NOMO-1 (cell line): ENCODE data around the gene RPTOR.
"Not testable (repeated sequence)": the region's sequence is repeated elsewhere in the genome, so short reads cannot be mapped to it uniquely, and the experiment has no call there.

Experiments
- DNase-seq, 2 experiments: peaks; one replicate each; lab custom pipeline; 2025; ENCODE audit not compliant: unreplicated experiment in 2 of 2; lab: John Stamatoyannopoulos, UW

The RPTOR gene

DNA sequence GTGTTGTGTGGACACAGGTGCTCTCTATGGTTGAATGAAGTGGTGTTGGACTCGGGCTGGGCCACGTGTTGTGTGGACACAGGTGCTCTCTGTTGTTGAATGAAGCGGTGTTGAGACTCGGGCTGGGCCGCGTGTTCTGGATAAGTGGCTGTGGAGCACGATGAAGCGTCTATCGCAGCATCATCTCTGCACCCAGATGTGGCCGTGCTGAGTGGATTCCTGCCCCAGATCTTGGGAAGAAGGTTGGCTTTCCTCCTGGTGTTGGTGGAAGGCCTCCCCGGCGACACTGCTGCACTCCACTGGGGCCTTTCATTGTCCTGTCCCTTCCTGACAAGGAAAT, 69.1 kb downstream of the RPTOR start:
- no peak for DNase-seq

DNA sequence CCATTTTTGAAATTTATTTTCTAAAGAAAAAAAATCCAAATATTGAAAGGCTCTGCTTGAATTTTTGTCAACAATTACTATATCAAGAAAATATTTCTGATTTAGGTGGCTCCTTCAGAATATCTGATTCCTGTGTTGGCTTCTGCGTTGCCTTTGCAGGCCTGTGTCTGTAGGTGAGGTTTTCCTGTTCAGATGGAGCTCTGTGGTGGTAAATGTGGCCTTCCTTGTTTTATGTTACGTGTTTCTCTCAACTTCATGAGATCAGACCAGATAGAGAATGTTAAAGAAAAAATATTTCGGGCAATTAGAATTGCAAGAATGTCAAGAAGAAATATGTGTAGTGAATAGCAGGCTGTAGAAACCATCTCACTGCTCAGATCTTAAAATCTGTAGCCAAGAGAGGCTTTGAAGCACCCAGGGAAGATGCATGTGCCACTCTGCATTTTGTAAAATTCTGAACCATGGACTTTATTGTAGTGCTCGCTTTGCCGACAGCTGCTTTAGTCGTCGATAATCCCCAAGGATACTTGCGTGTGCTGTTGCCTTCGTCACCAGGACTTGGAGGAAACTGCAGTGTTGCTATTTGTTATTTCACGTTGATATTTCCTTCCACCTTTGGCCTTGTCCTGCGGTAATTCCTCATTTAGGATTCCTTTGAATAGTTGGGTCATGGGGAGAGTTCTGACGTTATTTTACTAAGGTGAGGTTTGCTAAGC, 69.9 kb downstream of the RPTOR start:
- no peak for DNase-seq

GRCh38 chr17:80615376-80615775, 70.7 kb downstream of the RPTOR start:
- no peak for DNase-seq

GRCh38 chr17:80616705-80617104, 72.1 kb downstream of the RPTOR start:
- DNase-seq = no peak

GRCh38 chr17:80618304-80618703, 73.7 kb downstream of the RPTOR start:
- no peak for DNase-seq

DNA sequence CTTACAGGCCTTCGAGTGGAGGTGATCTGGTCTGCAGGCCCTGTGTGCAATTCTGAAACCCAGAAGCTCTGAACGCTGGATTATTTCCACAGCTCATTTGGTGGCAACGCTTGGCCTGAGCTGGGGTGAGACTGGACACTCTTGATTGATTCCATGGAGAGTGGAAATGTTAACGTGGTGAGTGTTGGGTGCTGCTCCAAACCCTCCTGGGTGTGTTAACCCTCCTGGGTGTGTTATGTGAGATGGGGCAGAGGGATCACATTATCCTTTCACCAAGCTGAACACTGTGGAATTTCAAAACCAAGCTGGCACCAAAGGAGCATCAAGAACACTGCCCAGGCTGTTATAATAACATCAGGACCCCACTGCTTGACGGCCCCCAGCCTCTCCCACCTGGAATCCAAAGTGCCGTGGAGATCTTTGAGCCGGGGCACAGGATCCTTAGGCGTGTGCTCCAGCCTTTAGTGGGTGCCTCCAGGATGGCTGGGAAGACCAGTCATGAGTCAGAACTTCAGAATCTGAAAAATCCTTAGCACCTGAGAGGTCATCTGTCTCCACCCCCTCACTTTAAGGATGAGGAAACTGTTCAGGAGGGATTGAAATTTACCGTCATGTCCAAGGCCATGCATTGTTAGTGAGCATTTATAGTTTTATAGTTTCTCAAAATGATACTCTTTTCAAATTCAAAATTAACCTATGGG, 75.0 kb downstream of the RPTOR start:
- DNase-seq = no peak

- no peak for DNase-seq
These were observed 76.8 kb downstream of the RPTOR start for GRCh38 chr17:80621335-80621996.

GRCh38 chr17:80621997-80622357, 77.3 kb downstream of the RPTOR start:
- DNase-seq = no peak

DNA sequence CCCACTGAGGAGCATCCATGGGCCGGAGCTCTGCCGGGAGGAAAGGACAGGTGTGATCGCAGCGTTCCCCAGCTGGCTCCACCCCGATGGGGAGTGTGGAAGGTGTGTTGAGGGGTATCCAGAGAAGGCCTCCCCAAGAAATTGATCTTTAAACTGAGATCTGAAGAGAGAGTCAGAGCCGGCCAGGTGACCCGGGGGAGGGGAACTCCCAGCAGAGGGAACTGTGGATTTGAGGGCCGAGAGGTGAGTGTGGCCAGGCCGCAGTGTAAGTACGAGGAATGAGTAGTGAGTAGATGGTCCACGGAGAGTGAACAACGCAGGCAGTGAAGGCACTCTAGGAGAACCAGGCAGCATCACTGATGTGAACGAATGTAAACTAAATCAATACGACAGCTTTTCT, 80.2 kb downstream of the RPTOR start:
- DNase-seq = no peak

- no peak for DNase-seq
These were observed 81.0 kb downstream of the RPTOR start for GRCh38 chr17:80625627-80626026.

DNA sequence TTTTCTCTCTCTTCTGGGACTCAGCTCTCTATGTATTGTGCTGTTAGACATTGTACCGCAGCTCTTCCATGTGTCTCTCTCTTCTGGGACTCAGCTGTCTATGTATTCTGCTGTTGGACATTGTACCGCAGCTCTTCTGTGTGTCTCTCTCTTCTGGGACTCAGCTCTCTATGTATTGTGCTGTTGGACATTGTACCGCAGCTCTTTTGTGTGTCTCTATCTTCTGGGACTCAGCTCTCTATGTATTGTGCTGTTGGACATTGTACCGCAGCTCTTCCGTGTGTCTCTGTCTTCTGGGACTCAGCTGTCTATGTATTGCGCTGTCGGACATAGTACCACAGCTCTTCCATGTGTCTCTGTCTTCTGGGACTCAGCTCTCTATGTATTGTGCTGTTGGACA, 84.2 kb downstream of the RPTOR start:
- not testable (repeated sequence) for DNase-seq

DNA sequence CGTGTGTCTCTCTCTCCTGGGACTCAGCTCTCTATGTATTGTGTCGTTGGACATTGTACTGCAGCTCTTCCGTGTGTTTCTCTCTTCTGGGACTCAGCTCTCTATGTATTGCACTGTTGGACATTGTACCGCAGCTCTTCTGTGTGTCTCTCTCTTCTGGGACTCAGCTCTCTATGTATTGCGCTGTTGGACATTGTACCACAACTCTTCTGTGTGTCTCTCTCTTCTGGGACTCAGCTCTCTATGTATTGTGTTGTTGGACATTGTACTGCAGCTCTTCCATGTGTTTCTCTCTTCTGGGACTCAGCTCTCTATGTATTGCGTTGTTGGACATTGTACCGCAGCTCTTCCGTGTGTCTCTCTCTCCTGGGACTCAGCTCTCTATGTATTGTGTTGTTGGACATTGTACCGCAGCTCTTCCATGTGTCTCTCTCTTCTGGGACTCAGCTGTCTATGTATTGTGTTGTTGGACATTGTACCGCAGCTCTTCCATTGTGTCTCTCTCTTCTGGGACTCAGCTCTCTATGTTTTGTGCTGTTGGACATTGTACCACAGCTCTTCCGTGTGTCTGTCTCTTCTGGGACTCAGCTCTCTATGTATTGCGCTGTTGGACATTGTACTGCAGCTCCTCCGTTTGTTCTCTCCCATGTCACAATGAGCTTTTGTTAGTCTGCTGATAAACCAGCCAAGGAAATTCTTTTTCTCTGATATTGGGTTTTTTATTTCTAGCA, 84.8 kb downstream of the RPTOR start:
- no peak for DNase-seq

GRCh38 chr17:80630560-80631120, 86.0 kb downstream of the RPTOR start:
- DNase-seq = no peak

GRCh38 chr17:80631142-80632045, 86.8 kb downstream of the RPTOR start:
- DNase-seq = peak; percentile 51 to 68

DNA sequence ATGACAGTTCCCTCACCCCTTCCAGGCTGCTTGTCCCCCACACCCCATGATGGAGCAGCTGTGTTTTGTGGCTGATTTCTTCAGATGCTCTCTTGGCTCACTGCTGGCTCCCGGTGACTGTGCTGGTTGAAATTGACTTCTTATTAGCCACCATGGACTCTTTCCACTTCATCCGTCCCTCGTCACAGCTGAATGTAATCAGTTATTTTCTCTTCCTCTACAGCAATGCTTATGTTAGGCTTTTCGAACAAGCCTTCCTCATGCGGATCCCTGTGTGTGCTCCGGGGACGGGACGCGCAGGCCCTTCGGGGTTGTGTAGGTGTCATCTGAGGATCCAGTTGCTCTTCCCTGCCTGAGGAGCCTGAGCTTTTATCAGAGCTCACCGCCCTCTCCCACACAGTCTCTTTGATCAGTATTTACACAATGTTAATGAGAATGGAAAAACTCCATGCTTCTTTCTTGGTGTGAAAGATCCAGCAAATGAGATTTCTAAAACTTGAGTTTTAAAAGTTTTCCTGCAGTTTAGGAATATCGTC, 87.5 kb downstream of the RPTOR start:
- DNase-seq = no peak

- no peak for DNase-seq
These were observed 88.6 kb downstream of the RPTOR start for GRCh38 chr17:80633207-80633606.

DNA sequence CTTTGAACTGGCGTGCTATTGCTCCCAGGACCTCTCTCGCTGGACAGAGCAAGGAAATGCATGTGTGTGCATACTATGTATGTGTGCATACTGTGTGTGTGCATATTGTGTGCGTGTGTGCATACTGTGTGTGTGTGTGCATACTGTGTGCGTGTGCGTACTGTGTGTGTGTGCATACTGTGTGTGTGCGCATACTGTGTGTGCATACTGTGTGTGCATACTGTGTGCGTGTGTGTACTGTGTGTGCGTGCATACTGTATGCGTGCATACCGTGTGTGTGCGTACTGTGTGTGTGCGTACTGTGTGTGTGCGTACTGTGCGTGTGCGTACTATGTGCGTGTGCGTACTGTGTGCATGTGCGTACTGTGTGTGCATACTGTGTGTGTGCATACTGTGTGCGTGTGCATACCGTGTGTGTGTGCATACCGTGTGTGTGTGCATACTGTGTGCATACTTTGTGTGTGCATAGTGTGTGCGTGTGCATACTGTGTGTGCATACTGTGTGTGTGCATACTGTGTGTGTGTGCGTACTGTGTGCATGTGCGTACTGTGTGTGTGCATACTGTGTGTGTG, 89.4 kb downstream of the RPTOR start:
- no peak for DNase-seq

GRCh38 chr17:80636361-80637018, 91.9 kb downstream of the RPTOR start:
- peak in 1 of 2 experiments; percentile 8 for DNase-seq
